Measurements from ENCODE around the gene GPATCH8.
A peak's percentile ranks its signal among the peaks of the same experiment; 100 is the strongest.
"Not testable (repeated sequence)": the region's sequence is repeated elsewhere in the genome, so short reads cannot be mapped to it uniquely, and the experiment has no call there.

The GPATCH8 gene

GRCh38 chr17:44527954-44528353 lies 24.7 kb upstream of the GPATCH8 start:
- no peak for TF ChIP-seq CTCF (IDR thresholded peaks at IDR 0.05; ENCODE audit: extremely low read depth, insufficient read depth, missing control alignments)
- DNase-seq (ENCODE audit: low spot score) = no peak
- in situ Hi-C loops (cut with MboI; ENCODE audit: low pct_unique_long_range_greater_than_20kb, low sequenced_read_pairs, unreplicated experiment) = loop anchor here (10.0 to 25.0 kb wide), 2 partner anchors 123 to 334 kb away; no protein-coding TSS in a partner anchor

GRCh38 chr17:44527102-44527501 lies 23.9 kb upstream of the GPATCH8 start:
- no peak for DNase-seq (ENCODE audit: low spot score)
- in situ Hi-C loops (cut with MboI; ENCODE audit: low pct_unique_long_range_greater_than_20kb, low sequenced_read_pairs, unreplicated experiment) = loop anchor here (10.0 to 25.0 kb wide), 2 partner anchors 122 to 335 kb away; no protein-coding TSS in a partner anchor
- no peak for TF ChIP-seq CTCF (IDR thresholded peaks at IDR 0.05; ENCODE audit: extremely low read depth, insufficient read depth, missing control alignments)

- in situ Hi-C loops (cut with MboI; ENCODE audit: low pct_unique_long_range_greater_than_20kb, low sequenced_read_pairs, unreplicated experiment) = loop anchor here (10.0 to 25.0 kb wide), 2 partner anchors 119 to 311 kb away; partner anchors contain the start of gene UBTF
- no peak for DNase-seq (ENCODE audit: low spot score)
- TF ChIP-seq CTCF (IDR thresholded peaks at IDR 0.05; ENCODE audit: extremely low read depth, insufficient read depth, missing control alignments) = no peak
Measured at GRCh38 chr17:44523672-44523972, 20.4 kb upstream of the GPATCH8 start.

GRCh38 chr17:44522883-44523671 lies 19.9 kb upstream of the GPATCH8 start:
- peak; percentile 78 for TF ChIP-seq CTCF (IDR thresholded peaks at IDR 0.05; ENCODE audit: extremely low read depth, insufficient read depth, missing control alignments)
- peak; percentile 83 for DNase-seq (ENCODE audit: low spot score)
- in situ Hi-C loops (cut with MboI; ENCODE audit: low pct_unique_long_range_greater_than_20kb, low sequenced_read_pairs, unreplicated experiment) = loop anchor here (10.0 to 25.0 kb wide), 2 partner anchors 118 to 311 kb away; partner anchors contain the start of gene UBTF

GRCh38 chr17:44518032-44518431 lies 14.8 kb upstream of the GPATCH8 start:
- no peak for DNase-seq (ENCODE audit: low spot score)
- in situ Hi-C loops (cut with MboI; ENCODE audit: low pct_unique_long_range_greater_than_20kb, low sequenced_read_pairs, unreplicated experiment) = loop anchor here (25.0 kb wide), 1 partner anchor 306 kb away; the partner anchor contains the start of gene UBTF
- no peak for TF ChIP-seq CTCF (IDR thresholded peaks at IDR 0.05; ENCODE audit: extremely low read depth, insufficient read depth, missing control alignments)

GRCh38 chr17:44511241-44512134 lies 8.3 kb upstream of the GPATCH8 start:
- not testable (repeated sequence) for DNase-seq (ENCODE audit: low spot score)
- in situ Hi-C loops (cut with MboI; ENCODE audit: low pct_unique_long_range_greater_than_20kb, low sequenced_read_pairs, unreplicated experiment) = loop anchor here (25.0 kb wide), 1 partner anchor 299 kb away; the partner anchor contains the start of gene UBTF

- in situ Hi-C loops (cut with MboI; ENCODE audit: low pct_unique_long_range_greater_than_20kb, low sequenced_read_pairs, unreplicated experiment) = loop anchor here (25.0 kb wide), 1 partner anchor 295 kb away; the partner anchor contains the start of gene UBTF
Measured at GRCh38 chr17:44506939-44507604, 3.9 kb upstream of the GPATCH8 start.

More at GRCh38 chr17:44506939-44507604, 3.9 kb upstream of the GPATCH8 start:
- not testable (repeated sequence) for DNase-seq (ENCODE audit: low spot score)

Data from GM13977 (cell line).